ENCODE measurements around the gene DYNC1H1.

The DYNC1H1 gene

DNA sequence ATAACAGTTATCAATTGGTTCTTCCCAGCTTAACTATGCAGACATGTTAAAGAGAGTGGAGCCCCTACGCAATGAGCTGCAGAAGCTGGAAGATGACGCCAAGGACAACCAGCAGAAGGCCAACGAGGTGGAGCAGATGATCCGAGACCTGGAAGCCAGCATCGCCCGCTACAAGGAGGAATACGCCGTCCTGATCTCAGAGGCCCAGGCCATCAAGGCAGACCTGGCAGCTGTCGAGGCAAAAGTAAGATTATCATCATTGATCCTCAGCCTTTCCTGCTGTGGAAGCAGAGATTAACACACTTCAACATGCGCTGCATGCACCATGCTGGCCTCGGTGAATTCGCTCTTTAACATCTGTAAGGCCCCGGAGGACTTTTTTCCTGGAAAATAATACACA lies 68.9 kb downstream of the DYNC1H1 start:
- no peak for DNase-seq (ENCODE audit: low read depth in 2 of 3, low spot score in 1 of 3)

- DNase-seq (ENCODE audit: low read depth in 2 of 3, low spot score in 1 of 3) = no peak
Observed at GRCh38 chr14:102034301-102034700, 69.9 kb downstream of the DYNC1H1 start.

DNA sequence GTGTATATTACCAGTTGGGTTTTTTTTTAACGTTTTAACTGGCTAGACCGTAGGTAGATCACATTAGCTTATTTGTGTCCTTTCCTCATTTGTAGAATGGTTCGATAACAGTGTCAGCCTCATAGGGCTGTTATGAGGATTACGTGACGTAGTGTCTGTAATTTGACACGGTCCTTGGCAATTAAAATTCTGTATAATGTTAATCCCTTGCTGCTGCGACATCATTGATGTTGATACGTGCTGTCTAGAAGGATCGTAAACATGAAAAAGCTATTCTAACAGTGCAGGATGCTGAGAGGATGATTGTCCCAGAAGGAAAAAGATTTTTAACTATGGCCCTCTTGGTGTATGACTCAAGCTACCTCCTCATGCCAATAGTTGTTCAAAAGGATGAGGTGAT lies 71.5 kb downstream of the DYNC1H1 start:
- DNase-seq (ENCODE audit: low read depth in 2 of 3, low spot score in 1 of 3) = no peak

- no peak for DNase-seq (ENCODE audit: low read depth in 2 of 3, low spot score in 1 of 3)
Observed at GRCh38 chr14:102037686-102038085, 73.3 kb downstream of the DYNC1H1 start.

DNA sequence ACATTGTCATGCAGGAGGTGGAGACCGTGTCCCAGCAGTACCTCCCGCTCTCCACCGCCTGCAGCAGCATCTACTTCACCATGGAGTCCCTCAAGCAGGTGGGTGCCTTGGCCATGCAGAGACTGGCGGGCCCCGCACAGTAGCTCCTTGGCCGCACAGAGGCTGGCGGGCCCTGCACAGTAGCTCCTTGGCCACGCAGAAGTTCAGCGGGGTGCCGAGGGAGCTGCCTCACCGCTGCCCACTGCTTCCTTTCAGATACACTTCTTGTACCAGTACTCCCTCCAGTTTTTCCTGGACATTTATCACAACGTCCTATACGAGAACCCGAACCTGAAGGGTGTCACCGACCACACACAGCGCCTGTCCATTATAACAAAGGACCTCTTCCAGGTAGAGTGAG lies 74.8 kb downstream of the DYNC1H1 start:
- no peak for DNase-seq (ENCODE audit: low read depth in 2 of 3, low spot score in 1 of 3)

- no peak for DNase-seq (ENCODE audit: low read depth in 2 of 3, low spot score in 1 of 3)
Observed at GRCh38 chr14:102040153-102040552, 75.8 kb downstream of the DYNC1H1 start.

DNA sequence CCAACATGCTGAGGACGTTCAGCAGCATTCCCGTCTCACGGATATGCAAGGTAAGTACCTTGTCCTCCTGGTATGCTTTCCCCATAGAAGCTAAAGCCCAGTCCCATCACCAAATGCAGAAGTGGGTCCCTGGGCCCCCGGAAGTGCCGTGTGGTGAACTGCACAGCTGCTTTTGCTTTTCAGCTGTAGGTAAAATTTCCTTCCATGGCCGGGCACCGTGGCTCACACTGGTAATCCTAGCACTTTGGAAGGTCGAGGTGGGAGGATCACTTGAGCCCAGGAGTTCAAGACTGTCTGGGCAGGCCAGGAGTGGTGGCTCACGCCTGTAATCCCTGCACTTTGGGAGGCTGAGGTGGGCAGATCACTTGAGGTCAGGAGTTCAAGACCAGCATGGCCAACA lies 78.3 kb downstream of the DYNC1H1 start:
- no peak for DNase-seq (ENCODE audit: low read depth in 2 of 3, low spot score in 1 of 3)

GRCh38 chr14:102043251-102044025 lies 79.1 kb downstream of the DYNC1H1 start:
- DNase-seq (ENCODE audit: low read depth in 2 of 3, low spot score in 1 of 3) = no peak

DNA sequence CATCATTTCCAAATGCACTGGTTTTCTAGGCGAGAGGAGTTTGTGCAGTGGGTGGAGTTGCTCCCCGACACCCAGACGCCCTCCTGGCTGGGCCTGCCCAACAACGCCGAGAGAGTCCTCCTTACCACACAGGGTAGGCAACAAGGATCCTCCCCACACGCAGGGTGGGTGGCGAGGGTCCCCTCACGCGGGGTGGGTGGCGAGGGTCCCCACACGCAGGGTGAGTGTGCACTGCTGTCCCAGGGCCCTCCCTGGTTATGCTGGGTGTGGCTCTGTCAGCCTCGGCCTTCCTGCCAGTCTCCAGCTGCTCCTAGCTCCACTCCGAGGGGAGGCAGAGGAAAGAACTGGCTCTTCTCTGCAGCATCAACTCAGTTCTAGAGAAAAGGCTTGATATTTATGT lies 80.2 kb downstream of the DYNC1H1 start:
- no peak for DNase-seq (ENCODE audit: low read depth in 2 of 3, low spot score in 1 of 3)

DNA sequence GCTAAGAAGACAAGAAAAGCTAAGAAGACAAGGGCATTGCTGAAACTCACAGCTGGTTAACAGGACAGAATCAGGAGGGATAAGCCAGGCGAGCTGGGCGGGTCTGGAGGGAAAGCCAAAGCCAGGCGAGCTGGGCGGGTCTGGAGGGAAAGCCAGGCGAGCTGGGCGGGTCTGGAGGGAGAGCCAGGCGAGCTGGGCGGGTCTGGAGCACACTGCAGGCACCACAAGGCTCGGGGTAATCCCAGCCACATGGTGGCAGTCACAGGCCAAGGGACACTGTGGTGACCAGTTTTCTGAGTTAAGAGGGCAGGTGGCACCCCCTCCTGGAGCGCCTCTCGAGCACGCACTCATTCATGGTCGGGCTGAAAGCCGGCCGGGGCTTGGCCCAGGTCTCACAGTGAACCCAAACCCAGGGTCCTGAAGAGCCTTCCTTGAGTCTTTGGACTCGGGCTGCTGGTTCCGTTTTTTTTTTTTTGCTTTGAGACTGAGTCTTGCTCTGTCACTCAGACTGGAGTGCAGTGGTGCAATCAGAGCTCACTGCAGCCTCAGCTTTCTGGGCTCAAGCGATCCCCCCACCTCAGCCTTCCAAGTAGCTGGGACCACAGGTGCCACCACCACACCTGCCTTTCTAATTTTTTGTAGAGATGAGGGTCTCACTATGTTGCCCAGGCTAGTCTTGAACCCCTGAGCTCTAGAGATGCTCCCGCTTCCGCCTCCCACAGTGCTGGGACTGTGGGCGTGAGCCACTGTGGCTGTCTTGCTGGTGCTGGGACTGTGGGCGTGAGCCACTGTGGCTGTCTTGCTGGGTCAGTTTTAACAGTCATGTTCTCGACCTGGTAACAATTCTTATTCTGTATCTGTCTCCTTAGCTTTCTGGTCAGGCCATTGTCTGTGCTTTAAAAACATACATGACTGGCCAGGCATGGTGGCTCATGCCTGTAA lies 82.2 kb downstream of the DYNC1H1 start:
- no peak for DNase-seq (ENCODE audit: low read depth in 2 of 3, low spot score in 1 of 3)

GRCh38 chr14:102047808-102048540 lies 83.6 kb downstream of the DYNC1H1 start:
- no peak for DNase-seq (ENCODE audit: low read depth in 2 of 3, low spot score in 1 of 3)

DNA sequence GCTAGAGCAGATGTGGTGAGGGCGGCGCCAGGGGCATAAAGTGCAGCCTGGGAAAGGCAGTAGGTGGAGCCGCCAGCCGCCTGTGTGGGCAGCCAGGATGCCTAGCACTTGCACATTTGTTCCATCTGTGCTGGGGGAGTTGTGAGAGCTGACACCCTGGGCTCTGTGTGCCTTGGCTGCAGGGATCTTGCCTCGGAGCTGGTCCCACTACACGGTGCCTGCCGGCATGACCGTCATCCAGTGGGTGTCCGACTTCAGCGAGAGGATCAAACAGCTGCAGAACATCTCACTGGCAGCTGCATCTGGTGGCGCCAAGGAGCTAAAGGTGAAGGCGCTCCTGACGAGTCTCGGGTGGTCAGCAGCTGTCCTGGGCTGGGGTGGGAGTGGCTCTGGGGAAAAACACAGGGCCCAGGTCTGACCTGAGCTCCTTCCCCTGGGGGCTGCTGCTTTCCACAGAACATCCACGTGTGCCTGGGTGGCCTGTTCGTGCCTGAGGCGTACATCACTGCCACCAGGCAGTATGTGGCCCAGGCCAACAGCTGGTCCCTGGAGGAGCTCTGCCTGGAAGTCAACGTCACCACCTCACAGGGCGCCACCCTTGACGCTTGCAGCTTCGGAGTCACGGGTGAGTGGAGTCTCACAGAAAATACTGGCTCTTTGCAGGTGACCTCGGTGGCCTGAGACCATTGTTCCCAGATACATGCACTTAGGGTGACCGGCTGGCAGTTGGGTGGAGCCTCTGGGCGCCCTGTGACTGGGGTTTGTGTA lies 85.1 kb downstream of the DYNC1H1 start:
- no peak for DNase-seq (ENCODE audit: low read depth in 2 of 3, low spot score in 1 of 3)

- no peak for DNase-seq (ENCODE audit: low read depth in 2 of 3, low spot score in 1 of 3)
Observed at GRCh38 chr14:102050026-102050405, 85.6 kb downstream of the DYNC1H1 start.

DNA sequence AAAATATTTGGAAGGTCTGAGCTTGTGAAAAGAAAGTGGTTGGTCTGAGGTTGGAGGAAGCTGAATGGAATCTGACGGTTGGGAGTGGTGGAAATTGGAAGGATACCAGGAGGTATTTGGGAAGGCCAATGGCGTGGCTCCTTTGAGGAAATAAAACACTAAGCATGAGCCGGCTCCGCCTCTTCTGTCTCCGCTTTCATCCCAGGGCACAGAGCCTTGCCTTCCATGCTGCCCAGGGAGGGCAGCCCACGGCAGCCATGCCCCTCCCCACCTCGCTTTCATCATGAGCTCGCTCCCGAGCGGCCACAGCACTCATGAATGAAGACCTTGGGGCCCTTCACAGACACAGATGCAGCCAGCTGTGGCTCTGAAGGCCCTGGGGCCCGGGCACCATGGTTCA lies 86.3 kb downstream of the DYNC1H1 start:
- DNase-seq (ENCODE audit: low read depth in 2 of 3, low spot score in 1 of 3) = no peak

DNA sequence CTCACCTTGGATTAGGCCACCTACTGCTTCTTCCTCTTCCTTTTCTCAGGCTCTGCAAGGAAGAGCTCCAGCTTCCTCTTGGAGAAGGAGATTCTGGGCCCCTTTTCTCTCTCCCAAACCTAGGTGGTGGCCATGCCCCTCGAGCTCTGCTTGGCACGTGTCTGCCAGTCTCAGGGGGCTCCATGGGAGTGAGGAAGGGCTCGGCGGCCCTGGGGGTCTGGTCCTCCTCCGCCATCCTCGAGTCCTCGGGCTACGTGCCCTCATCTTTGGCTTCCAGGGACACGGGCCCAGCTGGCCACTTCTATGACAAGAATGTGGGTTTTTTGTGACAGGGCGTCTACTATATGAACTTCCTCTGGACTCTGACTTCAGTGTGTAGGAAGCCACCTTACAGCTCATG lies 88.1 kb downstream of the DYNC1H1 start:
- DNase-seq (ENCODE audit: low read depth in 2 of 3, low spot score in 1 of 3) = no peak

DNA sequence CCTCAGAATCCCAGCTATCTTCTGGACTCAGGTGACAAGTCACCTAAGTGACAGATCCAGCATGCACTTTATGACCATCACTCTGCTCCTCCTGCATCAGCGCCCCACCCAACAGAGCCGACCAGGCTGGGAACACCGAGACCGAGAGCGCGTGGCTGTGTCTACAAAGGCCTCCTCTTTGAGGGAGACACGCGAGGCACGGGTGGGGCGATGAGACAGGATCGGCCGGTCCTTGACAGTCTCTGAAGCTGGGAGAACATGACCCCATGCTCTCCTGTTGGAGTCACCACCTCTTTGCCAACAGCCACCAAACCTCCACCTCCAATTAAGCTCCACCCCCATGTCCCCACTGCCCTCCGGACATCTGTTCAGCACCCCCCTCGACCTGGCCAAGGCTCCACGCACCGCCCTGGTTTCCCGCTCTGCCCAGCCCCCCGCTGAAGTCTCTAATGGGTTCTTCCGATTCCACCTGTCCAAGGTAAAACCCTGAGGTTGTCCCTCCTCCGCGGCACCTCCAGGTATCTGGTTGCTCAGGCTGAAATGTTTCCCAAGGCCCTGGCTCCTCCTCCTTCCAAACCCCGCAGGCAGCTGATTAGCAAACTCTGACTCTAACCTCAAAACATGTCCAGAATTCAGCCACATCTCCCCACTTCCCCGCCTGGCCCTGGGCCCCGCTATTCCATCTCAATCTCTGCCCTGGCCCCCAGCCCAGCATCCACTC lies 91.0 kb downstream of the DYNC1H1 start:
- DNase-seq (ENCODE audit: low read depth in 2 of 3, low spot score in 1 of 3) = no peak

GRCh38 chr14:102056694-102057442 lies 92.5 kb downstream of the DYNC1H1 start:
- DNase-seq (ENCODE audit: low read depth in 2 of 3, low spot score in 1 of 3) = no peak

DNA sequence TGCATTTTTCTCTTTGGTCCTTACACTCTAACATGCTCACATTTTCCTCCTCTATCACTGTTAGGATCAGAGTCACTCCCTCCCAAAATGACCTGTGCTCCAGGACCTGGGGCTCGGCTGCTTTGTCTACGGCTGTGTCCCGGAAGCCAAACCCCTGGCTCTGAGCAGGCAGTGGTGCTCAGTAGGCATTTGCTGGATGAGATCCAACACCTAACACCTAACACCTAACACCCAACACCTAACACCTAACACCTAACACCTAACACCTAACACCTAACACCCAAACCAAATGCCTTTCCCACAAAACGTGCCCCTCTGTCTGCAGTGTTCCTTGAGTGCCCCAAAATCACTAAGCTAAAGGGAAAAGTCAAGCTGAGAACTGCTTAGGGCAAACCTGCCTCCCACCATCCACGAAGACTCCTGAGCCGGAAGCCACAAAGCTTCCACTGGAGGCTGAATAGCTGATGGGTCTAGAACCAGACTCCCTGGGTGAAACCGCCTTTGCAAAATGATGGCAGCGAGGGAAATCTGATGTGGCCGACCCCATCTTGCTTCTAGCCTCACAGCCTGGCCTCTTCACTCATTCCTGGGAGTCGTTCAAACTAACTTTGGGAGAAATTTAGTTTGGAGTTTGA lies 93.2 kb downstream of the DYNC1H1 start:
- DNase-seq (ENCODE audit: low read depth in 2 of 3, low spot score in 1 of 3) = no peak

- no peak for DNase-seq (ENCODE audit: low read depth in 2 of 3, low spot score in 1 of 3)
Observed at GRCh38 chr14:102058146-102058545, 93.8 kb downstream of the DYNC1H1 start.
